K562 (cell line): Measurements from ENCODE around the gene DPEP2. TPM values are rescaled to one million over a fixed set of nuclear protein-coding genes. Genes with fewer than 3 reads are reported as not detected.
A peak's percentile ranks its signal among the peaks of the same experiment; 100 is the strongest.

Experiments
- CBX8 ChIP-seq: fragments of 200-600 bp; sonication (generic); IDR thresholded peaks from 2 replicates; pipeline ENCODE4 v1.6.1; 2012; ENCODE audit warnings: borderline replicate concordance, mixed run types, low read depth, mild to moderate bottlenecking, moderate library complexity, mixed read lengths, low read length, control low read depth, inconsistent platforms; ENCODE audit not compliant: poor library complexity, severe bottlenecking; ENCODE audit errors: extremely low read depth
- CREM ChIP-seq: IDR thresholded peaks from 2 replicates; pipeline ENCODE4 v1.6.1; 2014; ENCODE audit warnings: antibody characterized with exemption, low read depth
- HNRNPH1 ChIP-seq: fragments of 200-400 bp; formaldehyde crosslinking; optimal IDR thresholded peaks from 2 replicates; pipeline ENCODE3; 2017; ENCODE audit warnings: low read depth, mild to moderate bottlenecking, low read length, moderate library complexity
- NCOA1 ChIP-seq: fragments of 450-650 bp; IDR thresholded peaks from 2 replicates; pipeline ENCODE4 v1.6.1; 2016; ENCODE audit warnings: low read depth
- NCOA6 ChIP-seq: fragments of 450-650 bp; IDR thresholded peaks from 2 replicates; pipeline ENCODE4 v1.6.1; 2017; ENCODE audit warnings: mild to moderate bottlenecking
- NR4A1 ChIP-seq, 2 experiments: fragments of 250-450 bp in 1 of 2; fragments of 450-650 bp in 1 of 2; sonication (Bioruptor Pico) in 1 of 2; IDR thresholded peaks; 2 replicates each; pipeline versions ENCODE4 v1.4.0 to v1.6.1; 2016 to 2020; ENCODE audit warnings: mild to moderate bottlenecking in 2 of 2, missing compliant biosample characterization in 1 of 2, missing genetic modification characterization in 1 of 2, moderate library complexity in 1 of 2
- NRF1 ChIP-seq, 2 experiments: fragments of 450-650 bp; IDR thresholded peaks in 1 of 2; conservative IDR thresholded peaks in 1 of 2; 2 replicates each; pipeline ENCODE4 v1.6.1; 2014; ENCODE audit warnings: mild to moderate bottlenecking in 2 of 2
- PCBP1 ChIP-seq: fragments of 200-400 bp; formaldehyde crosslinking; IDR thresholded peaks from 2 replicates; pipeline ENCODE4 v1.6.1; 2018; ENCODE audit warnings: mild to moderate bottlenecking, low read depth, low read length; ENCODE audit not compliant: poor library complexity, severe bottlenecking
- POLR2G ChIP-seq: fragments of 200-400 bp; formaldehyde crosslinking; IDR thresholded peaks from 2 replicates; pipeline ENCODE4 v1.6.1; 2017; ENCODE audit warnings: low read depth, mild to moderate bottlenecking, antibody characterized with exemption, low read length, moderate library complexity
- RNF219 ChIP-seq: fragments of 250-450 bp; sonication (Bioruptor Pico); IDR thresholded peaks from 2 replicates; pipeline ENCODE4 v1.5.0; 2022; ENCODE audit warnings: mild to moderate bottlenecking
- TEAD4 ChIP-seq, 2 experiments: sonication (generic) in 1 of 2; formaldehyde crosslinking in 1 of 2; IDR thresholded peaks; 2 replicates each; pipeline versions ENCODE4 v1.6.1 to v1.8.0; 2012 to 2022; ENCODE audit warnings: borderline replicate concordance in 1 of 2, inconsistent platforms in 1 of 2, low read length in 1 of 2, mild to moderate bottlenecking in 1 of 2, missing genetic modification reagents in 1 of 2
- THAP7 ChIP-seq: fragments of 250-450 bp; sonication (Bioruptor Pico); IDR thresholded peaks from 2 replicates; pipeline ENCODE4 v1.5.0; 2021
- THRB ChIP-seq: fragments of 450-650 bp; formaldehyde crosslinking; conservative IDR thresholded peaks from 2 replicates; pipeline ENCODE4 v1.4.0; 2022; ENCODE audit warnings: mild to moderate bottlenecking, missing genetic modification characterization
- ZBTB17 ChIP-seq: fragments of 450-650 bp; formaldehyde crosslinking; IDR thresholded peaks from 2 replicates; pipeline ENCODE4 v1.4.0; 2020; ENCODE audit warnings: mild to moderate bottlenecking
- ZNF561 ChIP-seq: fragments of 450-650 bp; formaldehyde crosslinking; conservative IDR thresholded peaks from 2 replicates; pipeline ENCODE4 v1.4.0; 2020; ENCODE audit warnings: mild to moderate bottlenecking, moderate library complexity
- ZNF778 ChIP-seq: fragments of 450-650 bp; formaldehyde crosslinking; IDR thresholded peaks from 2 replicates; pipeline ENCODE4 v1.4.0; 2020; ENCODE audit warnings: mild to moderate bottlenecking, moderate library complexity
- polyA plus RNA-seq, 8 experiments: library from polyadenylated mRNA; depleted of rRNA in 4 of 8; stranded (reverse) in 5 of 8; unstranded in 3 of 8; fragments of >200 nt; fragmentation: Nextera tagmentation in 2 of 8; fragmentation: Illumina TruSeq in 1 of 8; extraction: Ambion mirVana in 2 of 8; extraction: Trizol in 1 of 8; gene quantifications; 2 replicates each; pipeline versions ENCODE4 v1.2.1 to v1.2.3, GENCODE V29; 2011 to 2014; ENCODE audit warnings: inconsistent platforms in 1 of 8, missing spikeins in 1 of 8
- total RNA-seq, 7 experiments: library from RNA; depleted of rRNA in 6 of 7; stranded (reverse); fragments of >200 nt in 6 of 7; fragmentation: Illumina TruSeq in 2 of 7; extraction: Trizol in 2 of 7; gene quantifications; 2 replicates each; pipeline versions ENCODE4 v1.2.1 to v1.2.3, GENCODE V29; 2011 to 2021; ENCODE audit warnings: low replicate concordance in 1 of 7
- TF ChIP-seq, protein P1 (sequence below): IDR thresholded peaks from 2 replicates; pipeline ENCODE4 v1.6.1; 2011; ENCODE audit warnings: borderline replicate concordance, low read depth, mild to moderate bottlenecking, moderate library complexity, low read length; ENCODE audit not compliant: insufficient read depth, poor library complexity, severe bottlenecking
- TF ChIP-seq, protein P2 (sequence below): IDR thresholded peaks from 2 replicates; pipeline ENCODE4 v1.6.1; 2011; ENCODE audit not compliant: insufficient read length; ENCODE audit errors: extremely low read depth

Gene DPEP2
- total and polyA plus RNA-seq, 9 of the 15 experiments (the other 6 are each of a cell fraction or from before 2014, with no cell fraction given): 0.14 to 1.2 (median 0.38) TPM

GRCh38 chr16:67943619-67944504 lies 55.4 kb downstream of the DPEP2 start, which contains the start of gene LCAT (continued):
- TF ChIP-seq RNF219 (no peak), PCBP1 (no peak), NCOA6 (no peak), NRF1 (conservative IDR thresholded peaks at IDR 0.05 in 1 of 2, IDR thresholded peaks at IDR 0.05 in 1 of 2) (no peak), CREM (no peak), ZBTB17 (no peak), CBX8 (no peak), THRB (no peak), POLR2G (peak; percentile 66), HNRNPH1 (no peak), ZNF561 (no peak), ZNF778 (CRISPR knock-in tag) (no peak), NR4A1 (CRISPR knock-in tag; IDR thresholded peaks at IDR 0.05) (no peak), NR4A1 (tag; IDR thresholded peaks at IDR 0.05) (no peak), THAP7 (CRISPR knock-in tag) (no peak), TEAD4 (IDR thresholded peaks at IDR 0.05; ENCODE audit: low read length) (no peak), TEAD4 (CRISPR knock-in tag; IDR thresholded peaks at IDR 0.05; ENCODE audit: borderline replicate concordance) (no peak), NCOA1 (no peak)
- TF ChIP-seq, protein P1, sequence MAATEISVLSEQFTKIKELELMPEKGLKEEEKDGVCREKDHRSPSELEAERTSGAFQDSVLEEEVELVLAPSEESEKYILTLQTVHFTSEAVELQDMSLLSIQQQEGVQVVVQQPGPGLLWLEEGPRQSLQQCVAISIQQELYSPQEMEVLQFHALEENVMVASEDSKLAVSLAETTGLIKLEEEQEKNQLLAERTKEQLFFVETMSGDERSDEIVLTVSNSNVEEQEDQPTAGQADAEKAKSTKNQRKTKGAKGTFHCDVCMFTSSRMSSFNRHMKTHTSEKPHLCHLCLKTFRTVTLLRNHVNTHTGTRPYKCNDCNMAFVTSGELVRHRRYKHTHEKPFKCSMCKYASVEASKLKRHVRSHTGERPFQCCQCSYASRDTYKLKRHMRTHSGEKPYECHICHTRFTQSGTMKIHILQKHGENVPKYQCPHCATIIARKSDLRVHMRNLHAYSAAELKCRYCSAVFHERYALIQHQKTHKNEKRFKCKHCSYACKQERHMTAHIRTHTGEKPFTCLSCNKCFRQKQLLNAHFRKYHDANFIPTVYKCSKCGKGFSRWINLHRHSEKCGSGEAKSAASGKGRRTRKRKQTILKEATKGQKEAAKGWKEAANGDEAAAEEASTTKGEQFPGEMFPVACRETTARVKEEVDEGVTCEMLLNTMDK: peak; percentile 32
- TF ChIP-seq, protein P2, sequence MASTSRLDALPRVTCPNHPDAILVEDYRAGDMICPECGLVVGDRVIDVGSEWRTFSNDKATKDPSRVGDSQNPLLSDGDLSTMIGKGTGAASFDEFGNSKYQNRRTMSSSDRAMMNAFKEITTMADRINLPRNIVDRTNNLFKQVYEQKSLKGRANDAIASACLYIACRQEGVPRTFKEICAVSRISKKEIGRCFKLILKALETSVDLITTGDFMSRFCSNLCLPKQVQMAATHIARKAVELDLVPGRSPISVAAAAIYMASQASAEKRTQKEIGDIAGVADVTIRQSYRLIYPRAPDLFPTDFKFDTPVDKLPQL: no peak
